ENCODE measurements around the gene YIPF4. TPM values are rescaled to one million over a fixed set of nuclear protein-coding genes. Genes with fewer than 3 reads are reported as not detected.

YIPF4 gene
- 23.1 and 27.1 TPM in 2 replicates for total RNA-seq

GRCh38 chr2:32277674-32278477 is at the start of gene YIPF4:
TSS of gene YIPF4 (plus strand) at chr2:32277904. CDS start at chr2:32278156, 252 bp downstream.

GRCh38 chr2:32264422-32265105 is 13.1 kb upstream of the YIPF4 start, which contains the start of gene NLRC4:
TSS of gene NLRC4 (minus strand) at chr2:32264886. CDS start at chr2:32256775, 8,111 bp downstream.

GRCh38 chr2:32356681-32357317 is 79.1 kb downstream of the YIPF4 start, which contains the start of gene BIRC6:
TSS of gene BIRC6 (plus strand) at chr2:32357023. CDS start at chr2:32357162, 139 bp downstream.

Other genes starting within 250 kb of the YIPF4 start
- 65.4 and 72.3 TPM in 2 replicates for gene DPY30, start 238.1 kb upstream of the YIPF4 start, total RNA-seq
- gene SPAST, start 214.3 kb upstream of the YIPF4 start, total RNA-seq = 24.8 and 32.6 TPM in 2 replicates
- 22.7 and 26.6 TPM in 2 replicates for gene SLC30A6, start 112.0 kb upstream of the YIPF4 start, total RNA-seq
- gene NLRC4, start 13.0 kb upstream of the YIPF4 start, total RNA-seq = 0.21 TPM in 1 of 2 replicates, not detected in the other
- 105 and 129 TPM in 2 replicates for gene BIRC6, start 79.1 kb downstream of the YIPF4 start, total RNA-seq

Data from tracheal epithelial cell (primary cell).